ENCODE data around the gene ARL6IP6. TPM values are rescaled to one million over a fixed set of nuclear protein-coding genes. Genes with fewer than 3 reads are reported as not detected.

ARL6IP6 gene
- polyA plus RNA-seq, 1 of the 3 experiments (the other 2 are of a cell fraction), result 25.8 TPM

DNA sequence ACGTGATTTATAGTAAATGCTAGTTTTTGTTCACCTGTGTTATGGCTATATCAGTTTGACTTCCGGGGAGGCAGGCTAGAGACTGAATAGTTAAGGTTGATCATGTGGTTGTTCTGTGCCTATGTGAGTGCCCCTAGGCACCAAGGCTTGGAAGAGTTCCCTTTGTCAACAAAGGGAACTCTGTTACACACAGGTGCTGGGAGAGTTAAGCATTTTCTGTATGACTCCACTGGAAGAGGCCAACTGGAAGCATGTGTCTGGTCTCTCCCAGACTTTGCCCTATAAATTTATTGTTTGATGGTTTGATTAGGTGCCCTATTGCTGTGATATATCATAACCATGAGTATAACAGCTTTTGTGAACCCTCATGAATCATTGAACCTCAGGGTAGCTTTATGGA is 63.8 kb downstream of the ARL6IP6 start (continued):
- TF ChIP-seq, protein P1, sequence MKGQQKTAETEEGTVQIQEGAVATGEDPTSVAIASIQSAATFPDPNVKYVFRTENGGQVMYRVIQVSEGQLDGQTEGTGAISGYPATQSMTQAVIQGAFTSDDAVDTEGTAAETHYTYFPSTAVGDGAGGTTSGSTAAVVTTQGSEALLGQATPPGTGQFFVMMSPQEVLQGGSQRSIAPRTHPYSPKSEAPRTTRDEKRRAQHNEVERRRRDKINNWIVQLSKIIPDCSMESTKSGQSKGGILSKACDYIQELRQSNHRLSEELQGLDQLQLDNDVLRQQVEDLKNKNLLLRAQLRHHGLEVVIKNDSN (IDR thresholded peaks at IDR 0.05; ENCODE audit: borderline replicate concordance, low read depth), result no peak
- no peak for TF ChIP-seq RFX5 (IDR thresholded peaks at IDR 0.05; ENCODE audit: low read length)
- no peak for TF ChIP-seq EZH2phosphoT487 (IDR thresholded peaks at IDR 0.05; ENCODE audit: borderline replicate concordance, low read depth)
- TF ChIP-seq YY1 (IDR thresholded peaks at IDR 0.05; ENCODE audit: low read depth), result no peak

DNA sequence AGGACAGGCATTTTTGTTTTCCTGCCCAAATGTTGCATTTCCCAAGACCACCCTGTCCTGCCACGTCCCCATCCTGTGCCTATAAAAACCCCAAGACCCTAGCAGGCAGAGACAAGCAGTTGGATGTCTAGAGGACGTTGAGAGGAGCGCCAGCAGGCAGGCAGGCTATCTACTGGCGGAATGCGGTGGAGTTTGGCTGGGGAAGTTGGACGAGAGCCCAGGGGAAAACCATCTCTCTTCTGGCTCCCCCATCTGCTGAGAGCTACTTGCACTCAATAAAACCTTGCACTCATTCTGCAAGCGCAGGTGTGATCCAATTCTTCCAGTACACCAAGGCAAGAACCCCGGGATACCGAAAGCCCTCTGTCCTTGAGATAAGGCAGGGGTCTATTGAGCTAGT is 72.5 kb downstream of the ARL6IP6 start:
- no peaks in the 10 kb centered on the region for H4K20me1 ChIP-seq (ENCODE audit: insufficient read depth)
- 51% methylated on average over 9 of the region's 9 CpGs for WGBS (ENCODE audit: low lambda C conversion rate)

More for the DNA sequence above, 72.5 kb downstream of the ARL6IP6 start:
- TF ChIP-seq, protein P2, sequence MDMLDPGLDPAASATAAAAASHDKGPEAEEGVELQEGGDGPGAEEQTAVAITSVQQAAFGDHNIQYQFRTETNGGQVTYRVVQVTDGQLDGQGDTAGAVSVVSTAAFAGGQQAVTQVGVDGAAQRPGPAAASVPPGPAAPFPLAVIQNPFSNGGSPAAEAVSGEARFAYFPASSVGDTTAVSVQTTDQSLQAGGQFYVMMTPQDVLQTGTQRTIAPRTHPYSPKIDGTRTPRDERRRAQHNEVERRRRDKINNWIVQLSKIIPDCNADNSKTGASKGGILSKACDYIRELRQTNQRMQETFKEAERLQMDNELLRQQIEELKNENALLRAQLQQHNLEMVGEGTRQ (IDR thresholded peaks at IDR 0.05; ENCODE audit: borderline replicate concordance, low read depth, low read length), result no peak
- TF ChIP-seq JUND (IDR thresholded peaks at IDR 0.05), result no peak
- no peak for TF ChIP-seq YY1 (IDR thresholded peaks at IDR 0.05; ENCODE audit: low read depth)
- TF ChIP-seq, protein P3, sequence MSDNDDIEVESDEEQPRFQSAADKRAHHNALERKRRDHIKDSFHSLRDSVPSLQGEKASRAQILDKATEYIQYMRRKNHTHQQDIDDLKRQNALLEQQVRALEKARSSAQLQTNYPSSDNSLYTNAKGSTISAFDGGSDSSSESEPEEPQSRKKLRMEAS (IDR thresholded peaks at IDR 0.05; ENCODE audit: low read depth), result no peak
- no peak for TF ChIP-seq ELF1 (IDR thresholded peaks at IDR 0.05)
- no peak for TF ChIP-seq GATA2 (CRISPR knock-in tag; IDR thresholded peaks at IDR 0.05)
- no peak for TF ChIP-seq MXI1 (IDR thresholded peaks at IDR 0.05; ENCODE audit: low read depth, low read length)
- TF ChIP-seq SIN3A (IDR thresholded peaks at IDR 0.05; ENCODE audit: borderline replicate concordance, low read depth, low read length), result no peak
- TF ChIP-seq, protein P4, sequence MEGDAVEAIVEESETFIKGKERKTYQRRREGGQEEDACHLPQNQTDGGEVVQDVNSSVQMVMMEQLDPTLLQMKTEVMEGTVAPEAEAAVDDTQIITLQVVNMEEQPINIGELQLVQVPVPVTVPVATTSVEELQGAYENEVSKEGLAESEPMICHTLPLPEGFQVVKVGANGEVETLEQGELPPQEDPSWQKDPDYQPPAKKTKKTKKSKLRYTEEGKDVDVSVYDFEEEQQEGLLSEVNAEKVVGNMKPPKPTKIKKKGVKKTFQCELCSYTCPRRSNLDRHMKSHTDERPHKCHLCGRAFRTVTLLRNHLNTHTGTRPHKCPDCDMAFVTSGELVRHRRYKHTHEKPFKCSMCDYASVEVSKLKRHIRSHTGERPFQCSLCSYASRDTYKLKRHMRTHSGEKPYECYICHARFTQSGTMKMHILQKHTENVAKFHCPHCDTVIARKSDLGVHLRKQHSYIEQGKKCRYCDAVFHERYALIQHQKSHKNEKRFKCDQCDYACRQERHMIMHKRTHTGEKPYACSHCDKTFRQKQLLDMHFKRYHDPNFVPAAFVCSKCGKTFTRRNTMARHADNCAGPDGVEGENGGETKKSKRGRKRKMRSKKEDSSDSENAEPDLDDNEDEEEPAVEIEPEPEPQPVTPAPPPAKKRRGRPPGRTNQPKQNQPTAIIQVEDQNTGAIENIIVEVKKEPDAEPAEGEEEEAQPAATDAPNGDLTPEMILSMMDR (IDR thresholded peaks at IDR 0.05), result no peak
- no peak for TF ChIP-seq FOXJ3 (CRISPR knock-in tag; IDR thresholded peaks at IDR 0.05)
- TF ChIP-seq, protein P5, sequence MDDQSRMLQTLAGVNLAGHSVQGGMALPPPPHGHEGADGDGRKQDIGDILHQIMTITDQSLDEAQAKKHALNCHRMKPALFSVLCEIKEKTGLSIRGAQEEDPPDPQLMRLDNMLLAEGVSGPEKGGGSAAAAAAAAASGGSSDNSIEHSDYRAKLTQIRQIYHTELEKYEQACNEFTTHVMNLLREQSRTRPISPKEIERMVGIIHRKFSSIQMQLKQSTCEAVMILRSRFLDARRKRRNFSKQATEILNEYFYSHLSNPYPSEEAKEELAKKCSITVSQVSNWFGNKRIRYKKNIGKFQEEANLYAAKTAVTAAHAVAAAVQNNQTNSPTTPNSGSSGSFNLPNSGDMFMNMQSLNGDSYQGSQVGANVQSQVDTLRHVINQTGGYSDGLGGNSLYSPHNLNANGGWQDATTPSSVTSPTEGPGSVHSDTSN (IDR thresholded peaks at IDR 0.05), result no peak
- no peak for TF ChIP-seq TCF12 (IDR thresholded peaks at IDR 0.05)
- no peak for TF ChIP-seq MEF2A (IDR thresholded peaks at IDR 0.05; ENCODE audit: borderline replicate concordance, low read depth)
- no peak for TF ChIP-seq RAD21 (IDR thresholded peaks at IDR 0.05; ENCODE audit: low read length)
- TF ChIP-seq, protein P6, sequence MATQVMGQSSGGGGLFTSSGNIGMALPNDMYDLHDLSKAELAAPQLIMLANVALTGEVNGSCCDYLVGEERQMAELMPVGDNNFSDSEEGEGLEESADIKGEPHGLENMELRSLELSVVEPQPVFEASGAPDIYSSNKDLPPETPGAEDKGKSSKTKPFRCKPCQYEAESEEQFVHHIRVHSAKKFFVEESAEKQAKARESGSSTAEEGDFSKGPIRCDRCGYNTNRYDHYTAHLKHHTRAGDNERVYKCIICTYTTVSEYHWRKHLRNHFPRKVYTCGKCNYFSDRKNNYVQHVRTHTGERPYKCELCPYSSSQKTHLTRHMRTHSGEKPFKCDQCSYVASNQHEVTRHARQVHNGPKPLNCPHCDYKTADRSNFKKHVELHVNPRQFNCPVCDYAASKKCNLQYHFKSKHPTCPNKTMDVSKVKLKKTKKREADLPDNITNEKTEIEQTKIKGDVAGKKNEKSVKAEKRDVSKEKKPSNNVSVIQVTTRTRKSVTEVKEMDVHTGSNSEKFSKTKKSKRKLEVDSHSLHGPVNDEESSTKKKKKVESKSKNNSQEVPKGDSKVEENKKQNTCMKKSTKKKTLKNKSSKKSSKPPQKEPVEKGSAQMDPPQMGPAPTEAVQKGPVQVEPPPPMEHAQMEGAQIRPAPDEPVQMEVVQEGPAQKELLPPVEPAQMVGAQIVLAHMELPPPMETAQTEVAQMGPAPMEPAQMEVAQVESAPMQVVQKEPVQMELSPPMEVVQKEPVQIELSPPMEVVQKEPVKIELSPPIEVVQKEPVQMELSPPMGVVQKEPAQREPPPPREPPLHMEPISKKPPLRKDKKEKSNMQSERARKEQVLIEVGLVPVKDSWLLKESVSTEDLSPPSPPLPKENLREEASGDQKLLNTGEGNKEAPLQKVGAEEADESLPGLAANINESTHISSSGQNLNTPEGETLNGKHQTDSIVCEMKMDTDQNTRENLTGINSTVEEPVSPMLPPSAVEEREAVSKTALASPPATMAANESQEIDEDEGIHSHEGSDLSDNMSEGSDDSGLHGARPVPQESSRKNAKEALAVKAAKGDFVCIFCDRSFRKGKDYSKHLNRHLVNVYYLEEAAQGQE (IDR thresholded peaks at IDR 0.05; ENCODE audit: low read depth, low read length), result no peak
- no peak for TF ChIP-seq POLR2AphosphoS5 (IDR thresholded peaks at IDR 0.05; ENCODE audit: low read depth, low read length)
- no peak for TF ChIP-seq RXRA (IDR thresholded peaks at IDR 0.05; ENCODE audit: borderline replicate concordance, low read depth)
- no peak for TF ChIP-seq FOSL2 (IDR thresholded peaks at IDR 0.05; ENCODE audit: borderline replicate concordance, low read depth)
- Histone ChIP-seq H3K4me2 (no peak overlapping the region), H3F3A (replicated peaks; ENCODE audit: insufficient read depth) (no peaks in the 10 kb centered on the region), H3K4me3 (ENCODE audit: low read depth in 2 of 2, low read length in 1 of 2) (no peak overlapping the region), H3K4me1 (ENCODE audit: control insufficient read depth in 1 of 2, insufficient read depth in 2 of 2, low read depth in 1 of 2, low read length in 1 of 2) (no peaks in the 10 kb centered on the region), H3K9me3 (no peaks in the 10 kb centered on the region), H3K36me3 (replicated peaks in 1 of 2; ENCODE audit: control insufficient read depth in 1 of 2, insufficient read depth in 2 of 2, low read length in 1 of 2) (no peaks in the 10 kb centered on the region), H3K9ac (no peak overlapping the region), H3K27ac (ENCODE audit: low read depth in 2 of 2, low read length in 1 of 2) (no peak overlapping the region), H2AFZ (ENCODE audit: low read depth) (no peak overlapping the region), H3K27me3 (ENCODE audit: insufficient read depth) (no peaks in the 10 kb centered on the region), H3K9me2 (peaks cover under 1% of the 10 kb centered on the region; the same call in 1 of the 2 replicates), H3K79me2 (ENCODE audit: insufficient read depth) (no peaks in the 10 kb centered on the region)
- ChIA-PET POLR2A (no interaction called here), CTCF (no interaction called here)
- no peak for DNase-seq
